Skin epidermis (tissue), 12 donors: Measurements from ENCODE around the gene RAB30.

ENCODE experiments used
- H3K27ac ChIP-seq, 21 experiments: fragments of 200-600 bp; sonication (generic) in 11 of 21; one replicate each; pipeline ENCODE4 v1.5.0; 2020; ENCODE audit warnings: mild to moderate bottlenecking in 3 of 21, inconsistent platforms in 2 of 21, moderate library complexity in 2 of 21
- H3K4me3 ChIP-seq, 7 experiments: fragments of 200-600 bp; sonication (generic) in 2 of 7; one replicate each; pipeline ENCODE4 v1.5.0; 2020; ENCODE audit warnings: inconsistent platforms in 2 of 7, mild to moderate bottlenecking in 2 of 7, moderate library complexity in 1 of 7

The RAB30 gene

GRCh38 chr11:82927264-82927880 lies 144.3 kb downstream of the RAB30 start:
- no peak overlapping the region for H3K4me3 ChIP-seq
- no peak overlapping the region for H3K27ac ChIP-seq

GRCh38 chr11:82924522-82925224 lies 147.0 kb downstream of the RAB30 start:
- Histone ChIP-seq H3K4me3 (no peak overlapping the region), H3K27ac (no peak overlapping the region)
